HL-60 (cell line): Measurements from ENCODE around the gene THBS4.

Source experiments
- DNase-seq, 2 experiments: peaks; one replicate each; pipeline ENCODE4 v3.0.0-alpha.2; 2010 to 2020; ENCODE audit warnings: low read depth in 1 of 2, low spot score in 1 of 2
- H3K27ac ChIP-seq: fragments of 250-450 bp; sonication (Bioruptor Pico); replicated peaks from 2 replicates; pipeline ENCODE4 v1.5.1; 2020; ENCODE audit warnings: mild to moderate bottlenecking, moderate library complexity
- H3K27me3 ChIP-seq: fragments of 250-450 bp; sonication (Bioruptor Pico); 2 replicates; pipeline ENCODE4 v1.5.1; 2021; ENCODE audit warnings: mild to moderate bottlenecking, moderate library complexity; ENCODE audit not compliant: insufficient read depth, poor library complexity, severe bottlenecking
- H3K4me3 ChIP-seq: replicated peaks from 2 replicates; pipeline ENCODE4 v1.5.1; 2011; ENCODE audit warnings: mild to moderate bottlenecking, control low read depth, low read length; ENCODE audit not compliant: insufficient read depth
- CTCF ChIP-seq: IDR thresholded peaks from one replicate; pipeline ENCODE4 v1.5.1; 2011; ENCODE audit warnings: low read length, control low read depth, inconsistent platforms; ENCODE audit not compliant: insufficient read depth
- GABPA ChIP-seq: IDR thresholded peaks from 2 replicates; pipeline ENCODE4 v1.6.1; 2012; ENCODE audit warnings: low read depth
- POLR2AphosphoS5 ChIP-seq: IDR thresholded peaks from 2 replicates; pipeline ENCODE4 v1.6.1; 2012; ENCODE audit warnings: low read depth
- SPI1 ChIP-seq: IDR thresholded peaks from 2 replicates; pipeline ENCODE4 v1.6.1; 2012; ENCODE audit warnings: low read depth, mild to moderate bottlenecking, borderline replicate concordance
- TF ChIP-seq, protein P1 (sequence below): IDR thresholded peaks from 2 replicates; pipeline ENCODE4 v1.6.1; 2012; ENCODE audit warnings: low read depth; ENCODE audit not compliant: insufficient replicate concordance

The THBS4 gene

DNA sequence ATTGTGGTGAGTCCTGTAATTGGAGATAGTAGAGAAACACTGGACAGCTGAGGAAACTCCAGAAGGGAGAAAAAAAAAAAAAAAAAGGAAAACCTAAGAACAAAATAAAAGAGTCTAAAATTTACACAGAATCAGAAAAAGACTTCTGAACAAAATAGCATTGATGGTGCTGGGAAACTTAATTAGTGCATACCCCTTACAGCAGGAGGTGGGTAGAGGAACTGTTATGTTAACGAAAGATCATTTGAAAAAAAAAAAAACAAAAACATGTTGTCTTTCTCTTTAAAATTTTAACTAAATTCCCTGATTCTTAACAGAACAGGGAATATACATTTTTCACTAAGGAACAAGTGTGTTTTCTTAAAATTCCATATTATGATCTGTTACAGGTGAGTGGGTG is 32.5 kb upstream of the THBS4 start:
- DNase-seq = no peak
- no peak for TF ChIP-seq POLR2AphosphoS5
- TF ChIP-seq, protein P1, sequence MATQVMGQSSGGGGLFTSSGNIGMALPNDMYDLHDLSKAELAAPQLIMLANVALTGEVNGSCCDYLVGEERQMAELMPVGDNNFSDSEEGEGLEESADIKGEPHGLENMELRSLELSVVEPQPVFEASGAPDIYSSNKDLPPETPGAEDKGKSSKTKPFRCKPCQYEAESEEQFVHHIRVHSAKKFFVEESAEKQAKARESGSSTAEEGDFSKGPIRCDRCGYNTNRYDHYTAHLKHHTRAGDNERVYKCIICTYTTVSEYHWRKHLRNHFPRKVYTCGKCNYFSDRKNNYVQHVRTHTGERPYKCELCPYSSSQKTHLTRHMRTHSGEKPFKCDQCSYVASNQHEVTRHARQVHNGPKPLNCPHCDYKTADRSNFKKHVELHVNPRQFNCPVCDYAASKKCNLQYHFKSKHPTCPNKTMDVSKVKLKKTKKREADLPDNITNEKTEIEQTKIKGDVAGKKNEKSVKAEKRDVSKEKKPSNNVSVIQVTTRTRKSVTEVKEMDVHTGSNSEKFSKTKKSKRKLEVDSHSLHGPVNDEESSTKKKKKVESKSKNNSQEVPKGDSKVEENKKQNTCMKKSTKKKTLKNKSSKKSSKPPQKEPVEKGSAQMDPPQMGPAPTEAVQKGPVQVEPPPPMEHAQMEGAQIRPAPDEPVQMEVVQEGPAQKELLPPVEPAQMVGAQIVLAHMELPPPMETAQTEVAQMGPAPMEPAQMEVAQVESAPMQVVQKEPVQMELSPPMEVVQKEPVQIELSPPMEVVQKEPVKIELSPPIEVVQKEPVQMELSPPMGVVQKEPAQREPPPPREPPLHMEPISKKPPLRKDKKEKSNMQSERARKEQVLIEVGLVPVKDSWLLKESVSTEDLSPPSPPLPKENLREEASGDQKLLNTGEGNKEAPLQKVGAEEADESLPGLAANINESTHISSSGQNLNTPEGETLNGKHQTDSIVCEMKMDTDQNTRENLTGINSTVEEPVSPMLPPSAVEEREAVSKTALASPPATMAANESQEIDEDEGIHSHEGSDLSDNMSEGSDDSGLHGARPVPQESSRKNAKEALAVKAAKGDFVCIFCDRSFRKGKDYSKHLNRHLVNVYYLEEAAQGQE = no peak
- TF ChIP-seq SPI1 = no peak
- no peak for TF ChIP-seq CTCF
- no peak for TF ChIP-seq GABPA
- Histone ChIP-seq H3K27ac (no peak overlapping the region), H3K27me3 (no peaks in the 10 kb centered on the region), H3K4me3 (no peak overlapping the region)

DNA sequence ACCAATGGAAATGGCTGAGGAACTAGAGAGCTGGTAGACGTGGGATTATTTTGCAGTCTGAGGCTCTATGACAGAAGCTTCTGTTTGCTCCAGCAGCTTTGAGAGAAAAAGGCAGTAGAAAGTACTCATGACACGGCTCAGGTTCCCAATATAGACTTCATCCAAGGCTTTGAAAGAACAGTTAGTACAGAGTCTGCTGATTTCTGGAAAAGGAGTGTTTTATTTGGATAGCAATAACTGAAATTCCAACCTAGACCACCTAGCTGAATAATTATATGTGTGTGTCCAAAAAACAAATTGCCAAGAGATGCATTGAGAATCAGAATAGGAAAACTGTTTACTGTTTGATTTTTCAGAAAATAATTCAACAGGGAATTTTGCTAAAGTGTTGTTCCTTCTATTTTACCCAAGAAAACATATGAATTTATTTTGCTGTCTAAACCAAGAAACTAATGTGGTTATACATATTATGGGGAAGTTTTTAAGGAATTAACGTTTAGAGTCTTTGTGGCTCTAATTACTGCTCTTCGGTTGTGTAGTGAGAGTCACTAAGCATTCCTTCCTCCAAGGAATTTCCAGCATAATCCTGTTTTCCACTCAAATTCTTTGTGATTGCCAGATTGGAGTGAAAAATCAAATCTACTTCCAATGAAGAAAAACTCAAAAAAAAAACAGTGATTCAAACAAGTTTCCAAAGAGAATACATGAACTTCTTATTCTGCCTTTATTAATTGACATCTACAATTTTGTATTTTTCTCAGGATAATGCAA is 26.0 kb upstream of the THBS4 start:
- Histone ChIP-seq H3K27ac (no peak overlapping the region), H3K4me3 (no peak overlapping the region), H3K27me3 (no peaks in the 10 kb centered on the region)
- DNase-seq = no peak
- TF ChIP-seq SPI1 (no peak), POLR2AphosphoS5 (no peak), CTCF (no peak), GABPA (no peak)
- TF ChIP-seq, protein P1 = no peak

DNA sequence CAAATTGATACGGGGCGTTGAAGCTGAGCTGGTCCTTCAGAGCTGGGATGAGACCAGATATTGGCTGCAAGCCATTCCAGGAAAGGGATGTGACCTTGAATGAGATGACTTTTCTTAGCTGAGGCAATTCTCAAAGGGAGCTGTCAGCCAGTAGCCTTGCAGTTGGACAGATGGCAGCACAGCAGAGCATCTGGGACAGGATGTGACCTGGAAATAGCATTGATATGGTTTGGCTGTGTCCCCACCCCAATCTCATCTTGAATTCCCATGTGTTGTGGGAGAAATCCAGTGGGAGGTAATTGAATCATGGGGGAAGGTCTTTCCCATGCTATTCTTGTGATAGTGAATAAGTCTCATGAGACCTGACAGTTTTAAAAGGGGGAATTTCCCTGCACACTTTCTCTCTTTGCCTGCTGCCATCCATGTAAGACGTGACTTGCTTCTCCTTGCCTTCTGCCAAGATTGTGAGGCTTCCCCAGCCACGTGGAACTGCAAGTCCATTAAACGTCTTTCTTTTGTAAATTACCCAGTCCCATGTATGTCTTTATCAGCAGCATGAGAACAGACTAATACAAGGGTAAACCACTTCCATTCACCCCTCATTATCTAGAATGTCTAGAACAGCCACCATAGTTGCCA is 24.3 kb upstream of the THBS4 start:
- no peak for DNase-seq
- Histone ChIP-seq H3K27ac (no peak overlapping the region), H3K4me3 (no peak overlapping the region), H3K27me3 (no peaks in the 10 kb centered on the region)
- TF ChIP-seq CTCF (no peak), SPI1 (no peak), GABPA (no peak), POLR2AphosphoS5 (no peak)
- TF ChIP-seq, protein P1 = no peak
